ENCODE measurements around the gene PBX3. TPM values are rescaled to one million over a fixed set of nuclear protein-coding genes. Genes with fewer than 3 reads are reported as not detected.

The PBX3 gene
- total RNA-seq, 1 experiment from 2014 or later: 46.0 TPM

- Mint-ChIP-seq H3K27ac (peak overlapping the region in 2 of 3 experiments; percentile 86 to 89; a peak in 4 of 7 replicates), H3K27me3 (ENCODE audit: low read depth) (no peaks in the 10 kb centered on the region), H3K36me3 (ENCODE audit: insufficient read depth in 1 of 3, low read depth in 3 of 3) (peaks cover 17 to 23% (median 20%) of the 10 kb centered on the region in 3 experiments), H3K9me3 (peaks cover 13 to 16% of the 10 kb centered on the region in 2 experiments), H3K4me1 (peaks cover 39 to 40% of the 10 kb centered on the region in 2 experiments), H3K4me3 (no peak overlapping the region)
- no peak overlapping the region for H3K14ac ChIP-seq (ENCODE audit: insufficient read depth, low read length)
- no peak overlapping the region for H3K23ac ChIP-seq (ENCODE audit: insufficient read length, low read depth, low read length)
- WGBS (ENCODE audit: extremely low coverage, insufficient read length, low lambda C conversion rate): no CpG with 5 or more reads among the region's 9 CpGs
- H3K4me2 ChIP-seq (ENCODE audit: insufficient read depth, insufficient read length, low read length): no peak overlapping the region
- no peaks in the 10 kb centered on the region for H3K79me2 ChIP-seq (ENCODE audit: insufficient read depth, low read length)
- no peaks in the 10 kb centered on the region for H3K23me2 ChIP-seq (ENCODE audit: insufficient read length, low read depth, low read length, poor library complexity, severe bottlenecking)
- H3K56ac ChIP-seq (ENCODE audit: insufficient read length, low read depth, low read length): no peak overlapping the region
- H3K9me3 ChIP-seq (ENCODE audit: control insufficient read depth, low read depth, low read length): no peaks in the 10 kb centered on the region
- no peaks in the 10 kb centered on the region for H4K20me1 ChIP-seq (ENCODE audit: control insufficient read depth, insufficient read depth, insufficient read length)
- no peak overlapping the region for H3K27ac ChIP-seq (ENCODE audit: insufficient read length, low read depth, low read length)
- peaks cover 3% of the 10 kb centered on the region; the same call in 1 of the 2 replicates for H3K4me1 ChIP-seq (ENCODE audit: insufficient read depth, low read length)
- no peak overlapping the region for H3K18ac ChIP-seq (ENCODE audit: insufficient read length, low read depth, low read length)
- no peak overlapping the region for H4K5ac ChIP-seq (ENCODE audit: insufficient read length, low read depth, low read length)
- no peak overlapping the region for H2BK20ac ChIP-seq (ENCODE audit: low read depth, low read length, poor library complexity, severe bottlenecking)
- H2BK12ac ChIP-seq (ENCODE audit: insufficient read length, low read depth, low read length): no peak overlapping the region
- no peak overlapping the region for H3K4ac ChIP-seq (ENCODE audit: low read depth, low read length)
- TF ChIP-seq, protein P1, sequence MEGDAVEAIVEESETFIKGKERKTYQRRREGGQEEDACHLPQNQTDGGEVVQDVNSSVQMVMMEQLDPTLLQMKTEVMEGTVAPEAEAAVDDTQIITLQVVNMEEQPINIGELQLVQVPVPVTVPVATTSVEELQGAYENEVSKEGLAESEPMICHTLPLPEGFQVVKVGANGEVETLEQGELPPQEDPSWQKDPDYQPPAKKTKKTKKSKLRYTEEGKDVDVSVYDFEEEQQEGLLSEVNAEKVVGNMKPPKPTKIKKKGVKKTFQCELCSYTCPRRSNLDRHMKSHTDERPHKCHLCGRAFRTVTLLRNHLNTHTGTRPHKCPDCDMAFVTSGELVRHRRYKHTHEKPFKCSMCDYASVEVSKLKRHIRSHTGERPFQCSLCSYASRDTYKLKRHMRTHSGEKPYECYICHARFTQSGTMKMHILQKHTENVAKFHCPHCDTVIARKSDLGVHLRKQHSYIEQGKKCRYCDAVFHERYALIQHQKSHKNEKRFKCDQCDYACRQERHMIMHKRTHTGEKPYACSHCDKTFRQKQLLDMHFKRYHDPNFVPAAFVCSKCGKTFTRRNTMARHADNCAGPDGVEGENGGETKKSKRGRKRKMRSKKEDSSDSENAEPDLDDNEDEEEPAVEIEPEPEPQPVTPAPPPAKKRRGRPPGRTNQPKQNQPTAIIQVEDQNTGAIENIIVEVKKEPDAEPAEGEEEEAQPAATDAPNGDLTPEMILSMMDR (conservative IDR thresholded peaks at IDR 0.05): no peak
- no peaks in the 10 kb centered on the region for H3K79me1 ChIP-seq (ENCODE audit: insufficient read depth, low read depth, low read length, poor library complexity, severe bottlenecking)
- H4K91ac ChIP-seq (ENCODE audit: insufficient read length, low read depth, low read length): no peak overlapping the region
- no peak overlapping the region for H3T11ph ChIP-seq (ENCODE audit: low read length)
- no peak overlapping the region for H2BK5ac ChIP-seq (ENCODE audit: insufficient read length, low read length)
- H2AK5ac ChIP-seq (ENCODE audit: insufficient read length, low read length): no peak overlapping the region
- H3K9ac ChIP-seq (ENCODE audit: extremely low read depth, insufficient read length, low read length): no peak overlapping the region
- H2BK15ac ChIP-seq (ENCODE audit: low read depth, low read length): no peak overlapping the region
- H2AFZ ChIP-seq (ENCODE audit: low read length): no peak overlapping the region
- H2BK120ac ChIP-seq (ENCODE audit: low read depth, low read length, poor library complexity, severe bottlenecking): no peak overlapping the region
- no peaks in the 10 kb centered on the region for H3K27me3 ChIP-seq (ENCODE audit: insufficient read depth, low read length)
- no peak overlapping the region for H4K8ac ChIP-seq (replicated peaks; ENCODE audit: insufficient read length, low read depth, low read length)
- DNase-seq: no peak
Observed at GRCh38 chr9:125949703-125950460, 202.7 kb downstream of the PBX3 start.
